Activated CD8-positive, alpha-beta T cell treated with anti-CD3 and anti-CD28 coated beads, Interleukin-2, amount 10 ng/mL, durations not matched to agents 7 days and 5 days (primary cell): Measurements from ENCODE around the gene RIC1. TPM values are rescaled to one million over a fixed set of nuclear protein-coding genes. Genes with fewer than 3 reads are reported as not detected.
A peak's percentile ranks its signal among the peaks of the same experiment; 100 is the strongest.

ENCODE experiments used
- ATAC-seq: fragments of 150-1000 bp; cut with Tn5 transposase; one replicate; pipeline ENCODE4 v1.10.0; 2021; ENCODE audit warnings: moderate library complexity
- CTCF ChIA-PET: fragments of 350-600 bp; sonication (Branson Sonifier 250); formaldehyde crosslinking; loops from one replicate; lab custom pipeline; 2021; ENCODE audit warnings: antibody characterized with exemption; lab: Charles Lee
- POLR2A ChIA-PET: fragments of 350-600 bp; sonication (Branson Sonifier 250); formaldehyde crosslinking; loops from one replicate; lab custom pipeline; 2021; ENCODE audit warnings: antibody characterized with exemption; lab: Charles Lee
- DNase-seq: peaks from one replicate; pipeline ENCODE4 v3.0.0-alpha.2; 2020
- H3K27ac Mint-ChIP-seq: one replicate; pipeline ENCODE4 v1.8.0; 2021; ENCODE audit warnings: mild to moderate bottlenecking, mixed read lengths
- H3K27me3 Mint-ChIP-seq: one replicate; pipeline ENCODE4 v1.8.0; 2021; ENCODE audit warnings: low read depth, mixed read lengths
- H3K36me3 Mint-ChIP-seq: one replicate; pipeline ENCODE4 v1.8.0; 2021; ENCODE audit warnings: low read depth, mixed read lengths
- H3K4me1 Mint-ChIP-seq: one replicate; pipeline ENCODE4 v1.8.0; 2021; ENCODE audit warnings: low read depth, mixed read lengths
- H3K4me3 Mint-ChIP-seq: one replicate; pipeline ENCODE4 v1.8.0; 2021; ENCODE audit warnings: mild to moderate bottlenecking, mixed read lengths
- H3K9me3 Mint-ChIP-seq: one replicate; pipeline ENCODE4 v1.8.0; 2022; ENCODE audit warnings: mixed read lengths; ENCODE audit not compliant: insufficient read depth
- total RNA-seq, 2 experiments: library from RNA; stranded (reverse); gene quantifications; one replicate each; pipeline ENCODE4 v1.2.3, GENCODE V29; 2021

The RIC1 gene
- total RNA-seq, 2 experiments from 2014 or later, result 16.7 to 17.8 TPM

DNA sequence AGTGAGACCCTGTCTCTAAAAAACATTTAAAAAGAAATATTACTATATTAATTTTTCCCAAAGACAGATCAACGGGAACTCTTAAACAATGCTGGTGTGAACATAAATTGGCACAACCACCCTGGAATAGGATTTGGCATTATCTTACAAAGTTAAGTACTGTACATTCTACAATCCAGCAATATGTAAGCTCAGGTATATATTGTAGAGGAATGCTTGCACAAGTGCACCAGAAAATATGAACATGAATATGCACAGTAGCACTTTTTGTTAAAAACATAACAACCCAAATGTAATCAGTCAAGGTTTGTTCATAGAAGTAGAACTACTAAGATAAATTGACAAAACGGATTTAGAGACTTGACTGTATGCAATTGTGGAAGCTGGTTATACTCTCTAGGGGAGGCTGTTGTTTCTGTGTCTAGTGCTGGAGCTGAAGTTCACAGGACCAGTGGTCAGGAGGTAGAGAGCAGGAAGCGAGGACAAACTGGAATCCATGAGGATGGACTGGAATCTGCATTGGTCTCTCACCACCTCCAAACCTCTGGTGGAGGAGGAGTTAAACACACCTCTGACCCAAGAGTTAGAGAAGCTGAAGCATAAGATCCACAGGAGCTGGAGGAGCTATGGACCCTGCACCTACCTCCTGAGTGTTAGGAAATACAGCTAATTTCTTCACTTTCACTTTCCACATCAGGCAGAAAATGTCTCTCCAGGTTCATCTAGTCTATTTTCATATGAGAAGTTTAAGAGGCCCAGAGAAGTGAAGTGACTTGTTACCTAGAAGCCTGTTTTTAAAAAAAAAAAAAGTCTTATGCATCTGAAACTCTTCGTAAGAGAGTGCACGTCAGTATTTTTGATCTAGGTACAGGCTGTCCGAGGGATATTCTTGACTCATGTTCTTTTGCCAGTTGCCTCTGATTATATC is 20.3 kb upstream of the RIC1 start:
- ATAC-seq, result peak; percentile 80
- POLR2A ChIA-PET, result interaction anchor here (0.6 to 2.7 kb wide), 4 partner anchors 11 to 868 kb away, joined by 3 to 19 read pairs (median 4); partner anchors contain the start of gene RIC1
- H3K4me3 Mint-ChIP-seq, result peak overlapping the region; percentile 71

DNA sequence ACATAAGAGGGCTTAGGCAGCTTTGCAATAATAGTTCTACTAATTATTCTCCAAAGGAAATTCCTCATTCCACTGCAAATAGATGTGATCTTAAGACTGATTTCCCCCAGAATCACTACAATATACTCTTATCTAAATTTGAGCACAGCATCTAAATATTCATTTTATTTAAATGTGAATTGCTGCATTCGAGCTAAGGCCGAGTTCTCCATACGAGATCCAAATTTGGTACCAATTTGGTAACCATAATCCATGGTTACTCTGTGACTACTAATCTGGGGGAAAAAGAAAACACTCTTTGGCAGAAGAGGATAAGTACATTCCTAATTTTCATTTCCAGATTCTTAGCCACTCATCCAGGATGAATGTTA is 19.7 kb upstream of the RIC1 start:
- Mint-ChIP-seq H3K4me1 (peaks cover 20% of the 10 kb centered on the region), H3K9me3 (no peaks in the 10 kb centered on the region), H3K36me3 (no peaks in the 10 kb centered on the region), H3K27ac (peak overlapping the region; percentile 84), H3K27me3 (no peaks in the 10 kb centered on the region), H3K4me3 (peak overlapping the region; percentile 71)
- DNase-seq (no peak), ATAC-seq (no peak)
- ChIA-PET CTCF (interaction anchor here (0.9 to 3.3 kb wide), 7 partner anchors 9 to 223 kb away, joined by 3 to 15 read pairs (median 6); partner anchors contain the start of genes ERMP1 and RIC1), POLR2A (interaction anchor here (0.9 to 2.7 kb wide), 2 partner anchors 10 to 18 kb away, joined by 5 to 19 read pairs; partner anchors contain the start of gene RIC1)

More for the DNA sequence above, 20.3 kb upstream of the RIC1 start:
- H3K27ac Mint-ChIP-seq, result peak overlapping the region; percentile 84
- DNase-seq, result no peak
- CTCF ChIA-PET, result interaction anchor here (0.7 to 3.3 kb wide), 10 partner anchors 8 to 223 kb away, joined by 3 to 15 read pairs (median 4); partner anchors contain the start of genes CD274, ERMP1 and RIC1
- no peaks in the 10 kb centered on the region for H3K36me3 Mint-ChIP-seq
- no peaks in the 10 kb centered on the region for H3K9me3 Mint-ChIP-seq
- no peaks in the 10 kb centered on the region for H3K27me3 Mint-ChIP-seq
- peaks cover 20% of the 10 kb centered on the region for H3K4me1 Mint-ChIP-seq

- ATAC-seq (no peak), DNase-seq (no peak)
- POLR2A ChIA-PET, result interaction anchor here (1.1 to 2.7 kb wide), 2 partner anchors 10 to 17 kb away, joined by 3 to 19 read pairs; partner anchors contain the start of gene RIC1
- Mint-ChIP-seq H3K4me1 (peaks cover 20% of the 10 kb centered on the region), H3K27ac (no peak overlapping the region), H3K9me3 (peaks cover 4% of the 10 kb centered on the region), H3K36me3 (no peaks in the 10 kb centered on the region), H3K4me3 (no peak overlapping the region), H3K27me3 (no peaks in the 10 kb centered on the region)
- CTCF ChIA-PET, result interaction anchor here (2.3 to 3.3 kb wide), 3 partner anchors 10 to 222 kb away, joined by 10 to 15 read pairs (median 12); partner anchors contain the start of gene ERMP1
Observed at GRCh38 chr9:5610491-5610890, 18.4 kb upstream of the RIC1 start.

GRCh38 chr9:5611321-5612184 is 17.4 kb upstream of the RIC1 start:
- no peak overlapping the region for H3K27ac Mint-ChIP-seq
- H3K4me1 Mint-ChIP-seq, result peaks cover 20% of the 10 kb centered on the region
- CTCF ChIA-PET, result interaction anchor here (0.9 to 3.3 kb wide), 3 partner anchors 11 to 21 kb away, joined by 4 to 15 read pairs (median 4); no protein-coding TSS in a partner anchor
- peaks cover 4% of the 10 kb centered on the region for H3K9me3 Mint-ChIP-seq
- no peaks in the 10 kb centered on the region for H3K36me3 Mint-ChIP-seq
- H3K27me3 Mint-ChIP-seq, result no peaks in the 10 kb centered on the region
- POLR2A ChIA-PET, result interaction anchor here (1.5 kb wide), 1 partner anchor 15 kb away, joined by 3 read pairs; no protein-coding TSS in a partner anchor
- DNase-seq (no peak), ATAC-seq (no peak)
- H3K4me3 Mint-ChIP-seq, result no peak overlapping the region

- Mint-ChIP-seq H3K4me1 (peaks cover 20% of the 10 kb centered on the region), H3K36me3 (no peaks in the 10 kb centered on the region), H3K4me3 (no peak overlapping the region), H3K9me3 (peaks cover 4% of the 10 kb centered on the region), H3K27me3 (no peaks in the 10 kb centered on the region), H3K27ac (no peak overlapping the region)
- no peak for DNase-seq
- ATAC-seq, result no peak
- ChIA-PET POLR2A (interaction anchor here (1.5 kb wide), 1 partner anchor 15 kb away, joined by 3 read pairs; no protein-coding TSS in a partner anchor), CTCF (interaction anchor here (0.9 kb wide), 2 partner anchors 15 to 22 kb away, joined by 4 read pairs; no protein-coding TSS in a partner anchor)
Observed at GRCh38 chr9:5612185-5612530, 16.7 kb upstream of the RIC1 start.

DNA sequence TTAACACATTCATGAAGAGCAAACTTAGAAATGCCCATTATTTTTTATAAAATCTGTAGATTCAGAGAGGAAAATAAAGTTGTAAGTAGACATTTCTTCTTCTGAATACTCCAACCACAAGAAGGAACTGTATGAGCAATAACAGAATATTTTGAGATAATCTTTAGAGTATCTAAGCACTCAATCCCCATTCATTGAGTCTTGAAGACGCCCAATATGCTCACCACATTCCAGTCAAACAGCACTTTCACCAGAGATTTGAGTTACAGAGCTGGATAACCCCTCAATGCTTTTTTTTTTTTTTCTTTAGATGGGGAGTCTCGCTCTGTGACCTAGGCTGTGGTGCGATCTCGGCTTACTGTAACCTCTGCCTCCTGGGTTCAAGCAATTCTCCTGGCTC is 14.7 kb upstream of the RIC1 start:
- Mint-ChIP-seq H3K4me1 (peaks cover 27% of the 10 kb centered on the region), H3K36me3 (peaks cover 3% of the 10 kb centered on the region), H3K9me3 (peaks cover 4% of the 10 kb centered on the region), H3K27ac (no peak overlapping the region), H3K27me3 (no peaks in the 10 kb centered on the region), H3K4me3 (no peak overlapping the region)
- CTCF ChIA-PET, result interaction anchor here (0.7 to 2.3 kb wide), 2 partner anchors 14 to 56 kb away, joined by 4 to 5 read pairs; no protein-coding TSS in a partner anchor
- POLR2A ChIA-PET, result no interaction called here
- no peak for DNase-seq
- no peak for ATAC-seq

- ATAC-seq (no peak), DNase-seq (no peak)
- H3K27me3 Mint-ChIP-seq, result no peaks in the 10 kb centered on the region
- ChIA-PET POLR2A (no interaction called here), CTCF (interaction anchor here (2.3 kb wide), 1 partner anchor 14 kb away, joined by 5 read pairs; no protein-coding TSS in a partner anchor)
- H3K27ac Mint-ChIP-seq, result no peak overlapping the region
- peaks cover 26% of the 10 kb centered on the region for H3K4me1 Mint-ChIP-seq
- peaks cover 4% of the 10 kb centered on the region for H3K9me3 Mint-ChIP-seq
- no peak overlapping the region for H3K4me3 Mint-ChIP-seq
- peaks cover 4% of the 10 kb centered on the region for H3K36me3 Mint-ChIP-seq
Observed at GRCh38 chr9:5614985-5615384, 13.9 kb upstream of the RIC1 start.

GRCh38 chr9:5617749-5618148 is 11.2 kb upstream of the RIC1 start:
- Mint-ChIP-seq H3K4me3 (no peak overlapping the region), H3K27ac (peak overlapping the region; percentile 10), H3K4me1 (peaks cover 19% of the 10 kb centered on the region), H3K27me3 (no peaks in the 10 kb centered on the region), H3K9me3 (peaks cover 4% of the 10 kb centered on the region), H3K36me3 (peaks cover 14% of the 10 kb centered on the region)
- ChIA-PET CTCF (no interaction called here), POLR2A (no interaction called here)
- ATAC-seq, result no peak
- DNase-seq, result no peak

DNA sequence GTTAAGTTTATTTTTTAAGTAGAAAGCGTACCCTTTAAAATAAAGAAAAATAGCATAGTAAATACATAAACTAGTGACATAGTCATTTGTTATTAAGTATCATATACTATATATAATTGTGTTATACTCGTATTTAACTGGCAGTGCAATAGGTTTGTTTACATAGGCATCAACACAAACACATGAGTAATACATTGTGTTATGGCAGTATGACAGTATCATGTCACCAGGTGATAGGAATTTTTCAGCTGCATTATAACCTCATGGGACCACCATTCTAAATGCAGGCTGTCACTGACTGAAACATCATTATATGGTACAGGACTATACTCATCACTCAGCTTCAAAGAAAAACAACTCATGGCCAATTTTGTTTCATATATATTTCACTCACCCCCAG is 8.4 kb upstream of the RIC1 start:
- ATAC-seq, result no peak
- Mint-ChIP-seq H3K4me1 (peaks cover 32% of the 10 kb centered on the region), H3K36me3 (peaks cover 21% of the 10 kb centered on the region), H3K27me3 (no peaks in the 10 kb centered on the region), H3K9me3 (no peaks in the 10 kb centered on the region), H3K4me3 (no peak overlapping the region), H3K27ac (no peak overlapping the region)
- CTCF ChIA-PET, result interaction anchor here (1.2 kb wide), 1 partner anchor 30 kb away, joined by 4 read pairs; no protein-coding TSS in a partner anchor
- POLR2A ChIA-PET, result no interaction called here
- DNase-seq, result no peak

GRCh38 chr9:5621327-5621726 is 7.6 kb upstream of the RIC1 start:
- Mint-ChIP-seq H3K4me1 (peaks cover 35% of the 10 kb centered on the region), H3K27me3 (no peaks in the 10 kb centered on the region), H3K27ac (no peak overlapping the region), H3K4me3 (no peak overlapping the region), H3K36me3 (peaks cover 21% of the 10 kb centered on the region), H3K9me3 (no peaks in the 10 kb centered on the region)
- ChIA-PET POLR2A (no interaction called here), CTCF (interaction anchor here (1.2 to 4.8 kb wide), 3 partner anchors 13 to 31 kb away, joined by 4 to 20 read pairs (median 6); no protein-coding TSS in a partner anchor)
- DNase-seq (no peak), ATAC-seq (no peak)

GRCh38 chr9:5622016-5622415 is 6.9 kb upstream of the RIC1 start:
- ChIA-PET POLR2A (interaction anchor here (0.7 kb wide), 1 partner anchor 14 kb away, joined by 3 read pairs; no protein-coding TSS in a partner anchor), CTCF (interaction anchor here (1.5 to 4.8 kb wide), 3 partner anchors 13 to 22 kb away, joined by 3 to 20 read pairs (median 6); no protein-coding TSS in a partner anchor)
- H3K36me3 Mint-ChIP-seq, result peaks cover 25% of the 10 kb centered on the region
- no peaks in the 10 kb centered on the region for H3K9me3 Mint-ChIP-seq
- DNase-seq, result no peak
- H3K27ac Mint-ChIP-seq, result no peak overlapping the region
- ATAC-seq, result no peak
- peaks cover 40% of the 10 kb centered on the region for H3K4me1 Mint-ChIP-seq
- no peaks in the 10 kb centered on the region for H3K27me3 Mint-ChIP-seq
- no peak overlapping the region for H3K4me3 Mint-ChIP-seq
